Pancreas (tissue), 10 donors: Measurements from ENCODE around the gene CNTN5. TPM values are rescaled to one million over a fixed set of nuclear protein-coding genes. Genes with fewer than 3 reads are reported as not detected.
"Not testable (repeated sequence)": the region's sequence is repeated elsewhere in the genome, so short reads cannot be mapped to it uniquely, and the experiment has no call there.

Experiments used
- ATAC-seq, 4 donors: fragments of 200-7000 bp; cut with Tn5 transposase; one replicate each; pipeline versions ENCODE4 v1.8.0 to v1.9.1; 2020; ENCODE audit warnings: mild to moderate bottlenecking in 4 of 4, moderate library complexity in 4 of 4
- DNase-seq, 6 donors: peaks; one replicate each; pipeline ENCODE4 v3.0.0-alpha.2; 2020
- FAIRE-seq: peaks from 2 replicates; lab custom pipeline; 2012; peaks lifted over from hg19 to GRCh38; lab: Jason Lieb, UNC
- H3K27ac ChIP-seq, 4 donors: fragments of 200-600 bp; sonication (generic); 1 replicate in 3 of 4; 2 replicates in 1 of 4; pipeline versions ENCODE4 v1.5.0 to v1.8.0; 2020
- H3K27me3 ChIP-seq, 4 donors: fragments of 200-600 bp; one replicate each; pipeline ENCODE4 v1.8.0; 2021
- H3K36me3 ChIP-seq, 3 donors: fragments of 200-600 bp; sonication (generic) in 1 of 3; one replicate each; pipeline versions ENCODE4 v1.5.0 to v1.8.0; 2020 to 2021
- H3K4me1 ChIP-seq, 3 donors: fragments of 200-600 bp; one replicate each; pipeline ENCODE4 v1.8.0; 2021
- H3K4me3 ChIP-seq, 4 donors: fragments of 200-600 bp; sonication (generic) in 2 of 4; one replicate each; pipeline versions ENCODE4 v1.5.0 to v1.8.0; 2020 to 2021
- H3K9me3 ChIP-seq, 4 donors: fragments of 200-600 bp; one replicate each; pipeline ENCODE4 v1.8.0; 2021
- CTCF ChIP-seq, 4 donors: fragments of 200-600 bp; sonication (generic) in 3 of 4; IDR thresholded peaks; one replicate each; pipeline versions ENCODE4 v1.5.0 to v1.8.0; 2021; ENCODE audit warnings: antibody characterized with exemption in 4 of 4
- WGBS, 2 donors: extraction: QIAGEN DNeasy Blood & Tissue Kit; methylation state at CpG; one replicate each; pipeline ENCODE4 v1.1.7; 2013; 5-methylcytosine and 5-hydroxymethylcytosine counted together
- intact Hi-C, 3 donors: fragments of 100-400 bp; cut with DNase I; formaldehyde crosslinking; loops; one replicate each; pipeline versions ENCODE4 v1.11.1 to v1.14.2; 2022
- polyA plus RNA-seq, 2 donors: library from polyadenylated mRNA; stranded (reverse); fragments of 200-250 nt; gene quantifications; one replicate each; pipeline ENCODE4 v1.2.3, GENCODE V29; 2013
- total RNA-seq, 6 donors: library from RNA; stranded (reverse); fragmentation: NEBNext Ultra II Directional in 4 of 6; extraction: Animal tissue kit (Norgen Biotek cat#: 25700) in 4 of 6; gene quantifications; one replicate each; pipeline versions ENCODE4 v1.2.1 to v1.2.4, GENCODE V29; 2021 to 2023
- donor health status: healthy with polysubstance abuse.
- donor health status: DM: no; HTN: no; CAD: no; lungs with moderate emphysema.
- donor health status: DM: no; HTN: no; CAD: no.
- donor health status: control.
- donor health status: control.
- donor health status: Bipolar disorder and iron deficiency.
- donor health status: DM: yes; HTN: yes; CAD: no.
- donor health status: DM: no; HTN: no; CAD: no.
- donor health status: DM: no; HTN: no; CAD: no.
- donor health status: DM: yes; HTN: yes; CAD: no.

Gene CNTN5
- total and polyA plus RNA-seq, 8 donors = 0.11 to 1.2 (median 0.58) TPM

- no peaks in the 10 kb centered on the region for H3K27me3 ChIP-seq
- peak in 1 of 4 donors; percentile 45 for ATAC-seq
- no peak for TF ChIP-seq CTCF (IDR thresholded peaks at IDR 0.05)
- DNase-seq = no peak
- no peaks in the 10 kb centered on the region for H3K9me3 ChIP-seq
- no peaks in the 10 kb centered on the region for H3K4me1 ChIP-seq
- FAIRE-seq = no peak
- H3K27ac ChIP-seq = no peak overlapping the region
- intact Hi-C loops = no loop called here
- H3K36me3 ChIP-seq = no peaks in the 10 kb centered on the region
- H3K4me3 ChIP-seq = no peak overlapping the region
Measured at GRCh38 chr11:99279266-99279665, 258.5 kb downstream of the CNTN5 start.

GRCh38 chr11:99281331-99281730 lies 260.6 kb downstream of the CNTN5 start:
- 42 to 76% methylated on average over 1 of the region's 1 CpG for WGBS, 2 donors
- TF ChIP-seq CTCF (IDR thresholded peaks at IDR 0.05) = no peak

GRCh38 chr11:99297925-99298324 lies 277.2 kb downstream of the CNTN5 start:
- H3K4me1 ChIP-seq, H3K4me3 ChIP-seq, intact Hi-C loops, DNase-seq, H3K27me3 ChIP-seq, H3K9me3 ChIP-seq, FAIRE-seq, ATAC-seq, H3K36me3 ChIP-seq, H3K27ac ChIP-seq: not testable (repeated sequence)
- 53 to 63% methylated on average over 8 of the region's 8 CpGs for WGBS, 2 donors

More at GRCh38 chr11:99281331-99281730, 260.6 kb downstream of the CNTN5 start:
- Histone ChIP-seq H3K9me3 (no peaks in the 10 kb centered on the region), H3K27ac (no peak overlapping the region), H3K4me3 (no peak overlapping the region), H3K36me3 (no peaks in the 10 kb centered on the region), H3K27me3 (no peaks in the 10 kb centered on the region), H3K4me1 (no peaks in the 10 kb centered on the region)
- ATAC-seq = no peak
- intact Hi-C loops = no loop called here
- no peak for FAIRE-seq
- no peak for DNase-seq

- WGBS, 2 donors = 13 to 19% methylated on average over 3 of the region's 3 CpGs
- DNase-seq (no peak), ATAC-seq (no peak), FAIRE-seq (no peak)
- Histone ChIP-seq H3K27ac (no peak overlapping the region), H3K4me3 (no peak overlapping the region), H3K36me3 (no peaks in the 10 kb centered on the region), H3K9me3 (no peaks in the 10 kb centered on the region), H3K4me1 (no peaks in the 10 kb centered on the region), H3K27me3 (no peaks in the 10 kb centered on the region)
- no peak for TF ChIP-seq CTCF (IDR thresholded peaks at IDR 0.05)
- intact Hi-C loops = no loop called here
Measured at GRCh38 chr11:99307510-99308088, 286.9 kb downstream of the CNTN5 start.

GRCh38 chr11:99311870-99312269 lies 291.1 kb downstream of the CNTN5 start:
- ATAC-seq = no peak
- no peak overlapping the region for H3K4me3 ChIP-seq
- FAIRE-seq = no peak
- no peaks in the 10 kb centered on the region for H3K27me3 ChIP-seq
- H3K4me1 ChIP-seq = no peaks in the 10 kb centered on the region
- TF ChIP-seq CTCF (IDR thresholded peaks at IDR 0.05) = no peak
- no peaks in the 10 kb centered on the region for H3K36me3 ChIP-seq
- WGBS, 2 donors = 74 to 75% methylated on average over 1 of the region's 1 CpG
- no peak for DNase-seq
- H3K9me3 ChIP-seq = no peaks in the 10 kb centered on the region
- H3K27ac ChIP-seq = no peak overlapping the region
- intact Hi-C loops = no loop called here
